ENCODE results near the gene RTL9.
A peak's percentile ranks its signal among the peaks of the same experiment; 100 is the strongest.

- peak; percentile 55; the same call in 1 of the 2 replicates for TF ChIP-seq EP300 (IDR thresholded peaks at IDR 0.05; ENCODE audit: low read length)
- no peak for TF ChIP-seq CTCF (IDR thresholded peaks at IDR 0.05 in 2 of 3, conservative IDR thresholded peaks at IDR 0.05 in 1 of 3; ENCODE audit: insufficient read depth in 2 of 3, low read depth in 1 of 3, low read length in 3 of 3)
- TF ChIP-seq HEY1 (CRISPR knock-in tag; IDR thresholded peaks at IDR 0.05; ENCODE audit: borderline replicate concordance) = no peak
- no peak for TF ChIP-seq TAF1 (IDR thresholded peaks at IDR 0.05; ENCODE audit: control insufficient read depth, extremely low read depth, insufficient read depth, low read length, severe bottlenecking)
- no peak for TF ChIP-seq RFX5 (IDR thresholded peaks at IDR 0.05; ENCODE audit: low read depth, low read length)
- no peak for TF ChIP-seq CBX3 (IDR thresholded peaks at IDR 0.05; ENCODE audit: borderline replicate concordance in 1 of 2, low read length in 2 of 2)
- TF ChIP-seq MAX (CRISPR knock-in tag; IDR thresholded peaks at IDR 0.05) = no peak
- no peak for TF ChIP-seq HINFP (tag; conservative IDR thresholded peaks at IDR 0.05; ENCODE audit: low read depth)
- no peak for TF ChIP-seq IRF1 (CRISPR knock-in tag; IDR thresholded peaks at IDR 0.05; ENCODE audit: borderline replicate concordance)
These were observed 4.6 kb downstream of the RTL9 start for GRCh38 chrX:110363244-110363643.

All from K562 (cell line).